Prostate gland (tissue), 2 donors: ENCODE measurements around the gene ANO10.
"Not testable (repeated sequence)": the region's sequence is repeated elsewhere in the genome, so short reads cannot be mapped to it uniquely, and the experiment has no call there.

Source experiments
- POLR2AphosphoS5 ChIP-seq: sonication (generic); formaldehyde crosslinking; IDR thresholded peaks from one replicate; pipeline ENCODE4 v1.6.1; 2017; ENCODE audit warnings: antibody characterized with exemption
- TF ChIP-seq, protein P1 (sequence below), 4 experiments: fragments of 200-600 bp in 2 of 4; fragments of 450-650 bp in 2 of 4; sonication (generic) in 2 of 4; IDR thresholded peaks; 1 replicate in 3 of 4; 2 replicates in 1 of 4; pipeline ENCODE4 v1.5.1; 2016 to 2019; ENCODE audit warnings: antibody characterized with exemption in 4 of 4, mild to moderate bottlenecking in 2 of 4, moderate library complexity in 2 of 4

- TF ChIP-seq, protein P1, sequence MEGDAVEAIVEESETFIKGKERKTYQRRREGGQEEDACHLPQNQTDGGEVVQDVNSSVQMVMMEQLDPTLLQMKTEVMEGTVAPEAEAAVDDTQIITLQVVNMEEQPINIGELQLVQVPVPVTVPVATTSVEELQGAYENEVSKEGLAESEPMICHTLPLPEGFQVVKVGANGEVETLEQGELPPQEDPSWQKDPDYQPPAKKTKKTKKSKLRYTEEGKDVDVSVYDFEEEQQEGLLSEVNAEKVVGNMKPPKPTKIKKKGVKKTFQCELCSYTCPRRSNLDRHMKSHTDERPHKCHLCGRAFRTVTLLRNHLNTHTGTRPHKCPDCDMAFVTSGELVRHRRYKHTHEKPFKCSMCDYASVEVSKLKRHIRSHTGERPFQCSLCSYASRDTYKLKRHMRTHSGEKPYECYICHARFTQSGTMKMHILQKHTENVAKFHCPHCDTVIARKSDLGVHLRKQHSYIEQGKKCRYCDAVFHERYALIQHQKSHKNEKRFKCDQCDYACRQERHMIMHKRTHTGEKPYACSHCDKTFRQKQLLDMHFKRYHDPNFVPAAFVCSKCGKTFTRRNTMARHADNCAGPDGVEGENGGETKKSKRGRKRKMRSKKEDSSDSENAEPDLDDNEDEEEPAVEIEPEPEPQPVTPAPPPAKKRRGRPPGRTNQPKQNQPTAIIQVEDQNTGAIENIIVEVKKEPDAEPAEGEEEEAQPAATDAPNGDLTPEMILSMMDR (IDR thresholded peaks at IDR 0.05), result not testable (repeated sequence)
- TF ChIP-seq POLR2AphosphoS5, result not testable (repeated sequence)
These were observed 26.5 kb downstream of the ANO10 start for GRCh38 chr3:43595280-43595679.
